GM18505 (cell line): ENCODE measurements around the gene OR6N1.

Source experiments
- ATAC-seq: cut with Tn5 transposase; IDR thresholded peaks from one replicate; pipeline ENCODE4 v1.9.1; 2021; ENCODE audit not compliant: unreplicated experiment
- POLR2A ChIP-seq: IDR thresholded peaks from 4 replicates; pipeline ENCODE4 v1.6.1; 2011; ENCODE audit warnings: borderline replicate concordance; ENCODE audit not compliant: insufficient read depth, insufficient read length; ENCODE audit errors: extremely low read depth

OR6N1 gene

GRCh38 chr1:158799689-158800088 lies 27.7 kb upstream of the OR6N1 start:
- TF ChIP-seq POLR2A: no peak
- no peak for ATAC-seq

GRCh38 chr1:158798531-158798930 lies 26.5 kb upstream of the OR6N1 start:
- no peak for ATAC-seq
- no peak for TF ChIP-seq POLR2A

GRCh38 chr1:158794247-158794646 lies 22.3 kb upstream of the OR6N1 start:
- no peak for ATAC-seq
- TF ChIP-seq POLR2A: no peak

GRCh38 chr1:158793604-158794003 lies 21.6 kb upstream of the OR6N1 start:
- no peak for ATAC-seq
- no peak for TF ChIP-seq POLR2A

GRCh38 chr1:158781104-158781503 lies 9.1 kb upstream of the OR6N1 start, which contains the start of gene OR6N2:
TSS of gene OR6N2 (minus strand) at chr1:158781204. CDS start at chr1:158777635, 3,569 bp downstream.
- no peak for TF ChIP-seq POLR2A
- ATAC-seq: no peak

- no peak for ATAC-seq
- no peak for TF ChIP-seq POLR2A
These were observed 17.6 kb downstream of the OR6N1 start, which contains the start of gene OR6K6 for GRCh38 chr1:158754420-158754819. TSS of gene OR6K6 (plus strand) at chr1:158754720. CDS start at chr1:158754888, 168 bp downstream.

- TF ChIP-seq POLR2A: no peak
These were observed 19.8 kb downstream of the OR6N1 start for GRCh38 chr1:158752155-158752712.

GRCh38 chr1:158735848-158736247 lies 36.1 kb downstream of the OR6N1 start:
- TF ChIP-seq POLR2A: no peak

More at GRCh38 chr1:158752155-158752712, 19.8 kb downstream of the OR6N1 start:
- no peak for ATAC-seq

GRCh38 chr1:158732524-158732923 lies 39.5 kb downstream of the OR6N1 start:
- TF ChIP-seq POLR2A: no peak
- ATAC-seq: no peak

More at GRCh38 chr1:158735848-158736247, 36.1 kb downstream of the OR6N1 start:
- no peak for ATAC-seq

- no peak for TF ChIP-seq POLR2A
- no peak for ATAC-seq
These were observed 40.3 kb downstream of the OR6N1 start for GRCh38 chr1:158731707-158732106.

GRCh38 chr1:158730453-158730852 lies 41.5 kb downstream of the OR6N1 start:
- no peak for TF ChIP-seq POLR2A
- no peak for ATAC-seq

- ATAC-seq: no peak
- TF ChIP-seq POLR2A: no peak
These were observed 43.3 kb downstream of the OR6N1 start for GRCh38 chr1:158728510-158729225.

GRCh38 chr1:158724442-158724841 lies 47.6 kb downstream of the OR6N1 start:
- no peak for ATAC-seq
- no peak for TF ChIP-seq POLR2A

- TF ChIP-seq POLR2A: no peak
- ATAC-seq: no peak
These were observed 51.4 kb downstream of the OR6N1 start, which contains the start of gene OR6K3 for GRCh38 chr1:158720620-158721019. TSS of gene OR6K3 (minus strand) at chr1:158720720. CDS start at chr1:158718115, 2,605 bp downstream.
